Tracheal epithelial cell (primary cell): ENCODE results near the gene CDH2. TPM values are rescaled to one million over a fixed set of nuclear protein-coding genes. Genes with fewer than 3 reads are reported as not detected.

Source experiments
- total RNA-seq: library from RNA; depleted of rRNA; stranded (reverse); fragments of >200 nt; gene quantifications from 2 replicates; pipeline ENCODE4 v1.2.1, GENCODE V29; 2014

The CDH2 gene
- total RNA-seq = under 0.01 and 22.9 TPM in 2 replicates

GRCh38 chr18:28176948-28177827 is at the start of gene CDH2:
Gene CDH2 (minus strand): TSS chr18:28177130. CDS start chr18:28177022, 108 bp downstream.

